VCaP (cell line): ENCODE data around the gene RPUSD4.
A peak's percentile ranks its signal among the peaks of the same experiment; 100 is the strongest.

ENCODE experiments used
- H3K27ac ChIP-seq: fragments of 450-650 bp; 2 replicates; pipeline ENCODE4 v1.5.1; 2017
- TF ChIP-seq, protein P1 (sequence below): fragments of 450-650 bp; conservative IDR thresholded peaks from 2 replicates; pipeline ENCODE4 v1.5.1; 2017; ENCODE audit warnings: mild to moderate bottlenecking, moderate library complexity

Gene RPUSD4

GRCh38 chr11:126193038-126193478 is 18.4 kb downstream of the RPUSD4 start:
- TF ChIP-seq, protein P1, sequence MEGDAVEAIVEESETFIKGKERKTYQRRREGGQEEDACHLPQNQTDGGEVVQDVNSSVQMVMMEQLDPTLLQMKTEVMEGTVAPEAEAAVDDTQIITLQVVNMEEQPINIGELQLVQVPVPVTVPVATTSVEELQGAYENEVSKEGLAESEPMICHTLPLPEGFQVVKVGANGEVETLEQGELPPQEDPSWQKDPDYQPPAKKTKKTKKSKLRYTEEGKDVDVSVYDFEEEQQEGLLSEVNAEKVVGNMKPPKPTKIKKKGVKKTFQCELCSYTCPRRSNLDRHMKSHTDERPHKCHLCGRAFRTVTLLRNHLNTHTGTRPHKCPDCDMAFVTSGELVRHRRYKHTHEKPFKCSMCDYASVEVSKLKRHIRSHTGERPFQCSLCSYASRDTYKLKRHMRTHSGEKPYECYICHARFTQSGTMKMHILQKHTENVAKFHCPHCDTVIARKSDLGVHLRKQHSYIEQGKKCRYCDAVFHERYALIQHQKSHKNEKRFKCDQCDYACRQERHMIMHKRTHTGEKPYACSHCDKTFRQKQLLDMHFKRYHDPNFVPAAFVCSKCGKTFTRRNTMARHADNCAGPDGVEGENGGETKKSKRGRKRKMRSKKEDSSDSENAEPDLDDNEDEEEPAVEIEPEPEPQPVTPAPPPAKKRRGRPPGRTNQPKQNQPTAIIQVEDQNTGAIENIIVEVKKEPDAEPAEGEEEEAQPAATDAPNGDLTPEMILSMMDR, result no peak
- no peak overlapping the region; the same call in 1 of the 2 replicates for H3K27ac ChIP-seq

DNA sequence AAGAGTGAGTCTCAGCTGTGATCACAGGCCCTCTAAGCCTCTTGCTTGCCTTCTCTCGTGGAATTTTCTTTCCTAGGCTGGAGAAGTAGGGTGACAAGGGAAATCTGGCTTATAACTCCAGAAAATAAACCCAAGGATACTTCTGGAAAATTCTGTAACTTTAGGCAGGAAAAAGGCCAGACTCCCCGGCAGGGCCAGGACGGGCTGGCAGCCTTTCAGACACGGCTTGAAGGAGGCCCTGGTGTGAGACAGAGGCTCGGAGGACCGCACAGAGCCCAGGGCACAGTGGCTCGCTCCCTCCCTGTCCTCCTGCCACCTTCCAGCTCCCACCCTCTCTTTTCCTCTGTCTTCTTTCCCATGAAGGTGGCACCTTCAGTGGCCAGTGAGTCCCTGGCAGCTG is 19.1 kb downstream of the RPUSD4 start:
- TF ChIP-seq, protein P1, result no peak
- H3K27ac ChIP-seq, result no peak overlapping the region; the same call in 1 of the 2 replicates

DNA sequence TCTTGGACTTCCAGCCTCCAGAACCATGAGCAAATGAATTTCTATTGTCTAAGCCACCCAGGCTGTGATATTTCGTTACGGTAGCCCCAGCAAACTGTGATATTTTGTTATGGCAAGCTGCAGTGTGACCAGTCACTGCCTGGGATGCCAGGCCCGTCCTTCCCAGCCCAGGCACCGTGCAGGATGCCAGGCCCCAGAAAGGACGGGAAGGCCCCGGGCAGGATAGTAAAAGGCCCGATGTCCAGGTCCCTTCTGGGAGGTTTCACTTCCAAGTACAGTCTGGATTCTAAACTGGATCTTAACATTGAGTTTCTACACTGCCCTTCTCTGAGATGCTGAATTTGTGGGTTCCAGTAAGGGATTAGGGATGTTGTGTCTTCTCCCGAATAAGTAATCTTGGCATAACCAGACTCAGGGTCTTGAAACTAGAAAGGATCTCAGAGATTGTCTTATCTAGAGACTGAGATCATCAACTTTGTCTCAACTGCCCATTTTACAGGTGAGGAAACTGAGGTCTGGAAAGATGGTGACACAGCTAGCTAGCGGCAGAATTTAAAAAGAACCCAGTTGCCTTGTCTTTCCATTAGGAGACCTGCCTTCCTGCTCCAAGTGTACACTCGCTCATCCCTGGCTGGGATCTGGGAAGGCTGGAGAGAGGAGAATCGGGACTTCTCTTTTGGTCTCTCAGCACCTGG is 19.9 kb downstream of the RPUSD4 start:
- TF ChIP-seq, protein P1, result no peak
- no peak overlapping the region for H3K27ac ChIP-seq

GRCh38 chr11:126190792-126191191 is 20.7 kb downstream of the RPUSD4 start:
- no peak overlapping the region for H3K27ac ChIP-seq
- TF ChIP-seq, protein P1, result no peak

GRCh38 chr11:126189109-126189929 is 22.1 kb downstream of the RPUSD4 start:
- TF ChIP-seq, protein P1, result no peak
- H3K27ac ChIP-seq, result peak overlapping the region; percentile 20; the same call in 1 of the 2 replicates

DNA sequence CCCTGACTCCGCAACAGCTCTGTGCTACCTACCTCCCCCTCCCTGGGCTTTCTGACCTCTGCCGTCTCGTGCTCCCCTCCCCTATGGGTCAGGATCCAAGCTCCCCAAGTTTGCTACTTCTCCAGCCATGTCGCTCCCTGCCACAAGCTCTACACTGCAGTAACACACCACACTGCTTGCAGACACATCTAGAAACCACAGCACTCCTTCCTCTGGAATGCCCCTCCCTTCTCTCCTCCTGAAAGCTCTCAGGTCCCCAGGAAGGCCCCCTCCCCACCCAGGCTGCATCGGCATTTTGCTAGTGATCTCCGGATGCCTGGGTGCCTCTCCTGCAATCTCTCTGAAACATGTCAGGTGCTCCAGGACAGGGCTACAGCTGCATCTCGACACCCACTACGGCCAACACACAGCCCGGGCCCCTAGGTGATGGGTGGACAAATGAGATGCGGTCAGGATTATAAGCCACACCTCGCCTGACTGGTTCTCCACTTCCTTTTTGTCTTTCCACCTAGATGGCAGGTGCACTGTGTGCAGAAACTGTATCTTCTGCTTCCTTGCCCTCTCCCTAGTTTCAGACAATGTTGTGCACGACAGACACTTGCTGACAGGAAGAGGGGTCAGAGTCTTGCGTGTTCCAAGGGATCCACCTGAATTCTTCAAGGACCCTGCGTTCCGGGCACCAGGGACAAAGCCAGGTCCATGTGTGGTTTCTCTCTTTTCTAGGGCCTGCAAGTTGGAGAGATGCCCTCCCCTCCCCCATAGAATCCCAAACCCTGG is 22.9 kb downstream of the RPUSD4 start:
- TF ChIP-seq, protein P1, result no peak
- H3K27ac ChIP-seq, result peak overlapping the region; percentile 20; the same call in 1 of the 2 replicates
